Lung microvascular endothelial cell (primary cell): ENCODE measurements around the gene FSTL1. TPM values are rescaled to one million over a fixed set of nuclear protein-coding genes. Genes with fewer than 3 reads are reported as not detected.
A peak's percentile ranks its signal among the peaks of the same experiment; 100 is the strongest.
"Not testable (repeated sequence)": the region's sequence is repeated elsewhere in the genome, so short reads cannot be mapped to it uniquely, and the experiment has no call there.

ENCODE experiments used
- DNase-seq, 2 donors: peaks; one replicate each; pipeline versions ENCODE4 v3.0.0 to v3.0.0-alpha.2; 2010; ENCODE audit warnings: low read depth in 2 of 2
- total RNA-seq: library from RNA; depleted of rRNA; stranded (reverse); fragments of >200 nt; gene quantifications from 2 replicates; pipeline ENCODE4 v1.2.1, GENCODE V29; 2014

FSTL1 gene
- total RNA-seq, 1 donor from 2014 or later = 38.3 TPM

DNA sequence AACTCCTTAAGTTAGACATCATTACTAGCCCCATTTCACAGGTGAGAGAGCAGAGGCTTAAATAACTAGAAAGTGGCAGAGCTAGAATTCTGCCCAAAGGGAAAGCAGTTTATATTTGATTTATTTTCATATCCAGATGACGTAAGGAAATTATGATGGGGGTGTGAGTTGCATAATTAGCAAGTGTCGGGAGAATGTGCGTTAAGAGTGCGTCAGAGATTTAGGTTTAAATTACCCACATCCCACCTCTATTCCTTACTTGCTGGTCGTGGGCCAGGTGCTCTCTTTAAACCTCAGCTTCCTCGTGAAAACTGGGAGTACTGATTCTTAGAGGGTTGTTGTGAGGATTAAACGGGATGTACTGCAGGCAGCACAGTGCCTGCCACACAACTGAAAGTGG lies 32.3 kb downstream of the FSTL1 start:
- no peak for DNase-seq

DNA sequence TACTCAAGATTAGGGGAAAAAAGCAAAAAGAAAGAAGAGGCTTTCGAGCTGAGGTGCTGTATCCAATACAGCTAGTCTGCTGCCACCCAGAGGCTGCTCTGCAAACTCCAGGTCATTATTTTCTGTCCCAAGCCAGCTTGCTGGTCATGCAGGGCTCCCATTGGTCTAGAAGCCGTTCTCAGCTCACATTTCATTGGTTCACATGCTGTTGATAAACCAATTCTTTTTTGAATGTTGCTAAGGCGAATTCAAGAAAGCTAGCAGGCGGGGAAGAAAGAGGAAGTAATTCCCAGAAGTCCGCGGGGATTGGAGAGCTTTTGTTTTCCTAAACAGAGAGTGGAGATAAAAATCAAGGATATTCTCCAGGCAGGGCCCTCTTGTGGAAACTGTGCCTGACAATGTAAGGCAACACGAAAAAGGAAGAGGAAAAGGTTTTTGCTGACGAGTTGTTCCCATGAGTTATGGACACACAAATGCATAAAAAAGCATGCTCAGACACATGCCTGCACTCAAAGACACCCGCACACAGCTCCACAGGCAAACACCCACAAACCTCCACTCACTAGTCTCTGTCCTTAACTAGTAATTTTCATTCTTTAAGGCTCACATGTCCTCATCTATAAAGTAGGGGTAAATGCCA lies 33.4 kb downstream of the FSTL1 start:
- peak; percentile 96 to 98 for DNase-seq

DNA sequence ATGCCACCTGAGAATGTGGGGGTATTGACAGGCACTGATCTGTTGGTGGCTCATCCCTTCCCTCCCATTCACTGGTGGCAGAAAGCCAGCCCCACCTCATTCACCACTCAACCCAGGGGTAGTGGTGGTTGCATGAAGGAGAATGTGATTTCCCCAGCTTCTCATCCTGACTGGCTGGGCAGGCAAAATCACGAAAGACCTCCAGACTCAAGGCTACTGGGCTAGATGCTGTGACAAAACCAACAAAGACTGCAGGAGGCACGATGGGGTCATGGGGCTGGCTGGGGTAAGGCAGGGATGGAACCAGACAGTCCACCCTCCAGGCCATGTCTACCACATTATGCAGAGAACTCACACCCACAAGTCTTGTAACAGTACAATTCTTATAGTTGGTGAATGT lies 33.9 kb downstream of the FSTL1 start:
- peak in 1 of 2 donors; percentile 13 for DNase-seq

DNA sequence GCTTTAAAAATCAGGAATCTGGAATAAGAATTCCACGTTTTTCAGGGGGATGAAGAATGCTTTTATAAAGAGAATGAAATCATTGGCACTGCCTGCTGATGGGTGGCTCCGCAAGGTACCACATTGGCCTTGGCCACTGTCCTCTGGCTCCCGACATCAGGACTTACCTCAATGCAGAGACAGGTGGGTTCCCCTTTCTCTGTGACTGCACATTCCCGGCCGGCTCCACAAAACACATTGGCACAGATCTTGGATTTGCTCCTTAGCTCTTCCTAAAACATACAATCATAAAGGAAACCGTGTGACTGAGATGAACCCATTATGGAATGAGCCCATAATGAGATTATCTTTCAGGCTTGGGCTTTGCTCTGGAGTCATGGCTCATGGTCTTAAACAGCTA lies 35.0 kb downstream of the FSTL1 start:
- DNase-seq = no peak

DNA sequence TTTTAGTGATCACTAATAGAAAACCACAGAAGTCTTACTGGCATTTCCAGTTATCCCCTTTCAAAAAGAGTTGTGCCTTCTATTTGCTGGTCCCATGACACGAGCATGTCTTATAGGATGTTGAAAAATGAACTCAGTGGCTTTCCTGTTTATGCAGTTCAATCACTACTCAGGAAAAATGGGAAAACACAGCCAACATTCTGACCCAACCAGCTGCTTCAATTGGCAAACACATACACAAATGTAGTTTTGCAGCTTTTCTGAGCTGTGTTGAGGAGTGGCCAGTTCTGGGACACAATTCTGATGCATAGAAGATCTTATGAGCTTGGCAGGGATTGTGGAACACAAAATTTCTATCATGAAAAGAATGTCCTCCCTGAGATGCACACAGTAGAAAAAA lies 40.3 kb downstream of the FSTL1 start:
- peak; percentile 67 to 70 for DNase-seq

DNA sequence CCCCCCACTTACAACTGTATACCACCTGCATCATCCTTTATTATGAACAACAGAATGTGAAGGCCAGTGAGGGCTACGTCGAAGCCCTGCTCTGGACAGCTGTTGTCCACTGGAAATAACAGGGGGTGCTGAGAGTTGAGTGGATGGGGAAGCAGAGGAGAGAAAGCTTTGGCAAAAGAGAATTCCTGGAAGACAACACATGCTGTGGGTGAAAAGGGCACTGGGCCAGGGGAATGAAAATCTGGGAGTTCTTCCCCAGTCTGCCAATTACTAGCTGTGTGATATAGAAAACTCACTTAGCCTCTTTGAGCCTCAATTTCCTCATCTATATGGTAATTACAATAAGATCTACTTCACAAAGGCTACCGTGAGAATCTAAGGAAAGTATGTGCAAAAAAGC lies 40.7 kb downstream of the FSTL1 start:
- DNase-seq = peak in 1 of 2 donors; percentile 17

DNA sequence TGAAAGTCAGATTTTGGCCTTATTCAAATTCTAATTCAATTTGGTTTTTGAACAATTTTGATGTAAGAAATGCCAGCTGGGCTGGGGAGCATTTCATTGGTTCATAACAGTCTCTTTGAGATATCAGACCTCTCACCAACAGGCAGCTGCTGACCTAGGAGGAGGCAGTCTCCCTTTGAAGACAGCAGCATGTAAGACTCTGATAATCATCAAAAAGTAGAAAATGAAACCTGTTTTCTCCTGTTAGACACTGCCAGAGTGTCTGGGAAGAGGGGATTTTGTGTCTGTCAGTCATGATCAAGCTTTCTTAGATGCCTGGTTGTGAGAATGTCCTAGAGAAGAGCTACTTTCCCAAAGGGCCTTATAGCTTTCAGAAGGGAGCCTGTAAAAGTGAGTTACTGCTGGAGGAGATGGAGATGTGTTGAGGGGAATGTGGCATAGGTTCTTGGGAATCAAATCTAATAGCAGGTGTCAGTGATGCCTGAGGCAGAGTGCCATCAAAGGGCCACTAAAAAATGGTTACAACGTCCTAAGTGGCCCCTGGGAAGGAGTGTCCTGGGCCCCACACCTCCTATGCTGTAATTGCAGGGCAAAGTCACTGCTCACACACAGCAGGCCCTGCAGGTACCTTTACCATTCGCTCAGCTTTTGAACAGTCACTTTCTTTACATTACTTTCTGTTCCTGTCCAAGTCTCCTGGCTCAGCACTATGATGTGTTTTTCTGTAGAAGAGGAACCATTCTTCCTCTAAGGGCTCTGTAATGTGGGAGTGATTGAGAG lies 43.1 kb downstream of the FSTL1 start:
- DNase-seq = no peak

DNA sequence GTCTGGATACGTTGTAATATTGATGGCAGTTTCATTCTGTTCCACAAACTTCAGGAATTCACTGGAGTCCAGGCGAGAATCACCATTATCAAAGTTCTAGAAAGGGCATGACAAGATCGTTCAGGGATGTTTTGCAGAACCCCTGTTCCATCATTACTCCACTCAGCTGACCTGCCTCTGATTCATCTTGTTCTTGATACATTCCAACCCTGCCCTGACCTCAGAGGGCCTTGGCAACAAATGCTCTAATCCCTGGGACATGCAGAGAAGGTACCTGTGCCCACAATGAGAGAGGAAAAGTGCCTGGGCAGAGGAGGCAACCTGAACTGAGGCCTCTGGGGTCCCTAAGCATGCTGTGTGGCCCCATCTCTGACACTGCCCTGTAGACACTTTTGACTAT lies 45.9 kb downstream of the FSTL1 start:
- no peak for DNase-seq

DNA sequence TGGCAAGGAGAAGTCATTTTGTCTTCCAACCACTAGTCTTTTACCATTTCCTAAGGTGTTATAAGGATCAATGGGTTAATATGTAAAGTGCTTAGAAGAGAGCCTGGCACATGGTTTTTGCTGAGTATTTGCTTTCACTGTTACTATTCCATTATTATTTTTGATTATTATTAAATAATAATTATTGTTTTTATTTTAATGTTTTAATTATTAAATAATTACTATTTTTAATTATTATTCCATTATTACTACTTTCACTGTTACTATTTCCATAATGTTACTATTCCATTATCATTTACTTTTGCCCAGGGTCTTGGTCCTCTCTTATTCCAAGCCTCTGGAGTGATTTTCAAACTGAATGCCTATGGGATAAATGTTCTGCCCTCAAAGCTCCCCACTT lies 48.5 kb downstream of the FSTL1 start:
- DNase-seq = no peak

DNA sequence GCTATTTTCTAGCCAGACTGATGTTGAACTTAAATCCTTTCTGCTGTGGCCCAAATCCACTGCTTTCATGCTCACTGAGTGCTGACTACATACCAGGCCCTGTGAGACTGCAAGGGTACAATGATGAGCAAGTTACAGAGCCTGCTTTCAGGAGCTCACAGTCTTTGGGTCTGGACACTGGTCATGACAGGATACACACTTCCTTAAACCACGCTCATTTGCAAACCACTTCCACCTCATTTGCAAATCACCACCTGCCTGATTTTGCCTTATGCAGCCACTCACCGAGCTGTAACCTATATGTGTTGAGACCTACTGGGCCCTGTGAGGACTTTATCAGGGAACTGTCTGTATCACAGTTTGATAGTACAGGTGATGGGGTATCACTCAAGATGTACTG lies 51.4 kb downstream of the FSTL1 start:
- DNase-seq = no peak

DNA sequence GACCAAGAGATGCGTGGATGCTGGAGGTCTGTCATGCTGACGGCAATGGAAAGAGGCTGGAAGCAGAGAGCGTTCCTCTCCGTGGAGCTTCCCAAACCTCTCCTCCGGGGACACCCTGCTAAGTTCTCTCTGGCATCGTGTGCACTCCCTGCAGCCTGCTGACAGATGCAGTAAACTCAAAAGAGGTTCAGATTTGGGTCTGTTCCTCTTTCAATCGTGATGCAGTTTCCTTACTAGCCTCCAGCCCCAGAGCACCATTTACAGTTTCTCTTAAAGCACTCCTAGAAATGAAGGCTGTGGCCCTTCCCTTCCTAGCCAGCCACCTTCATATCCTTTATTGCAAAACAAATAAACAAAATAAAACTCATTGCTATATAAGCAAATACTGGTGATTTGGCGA lies 54.3 kb downstream of the FSTL1 start:
- no peak for DNase-seq

DNA sequence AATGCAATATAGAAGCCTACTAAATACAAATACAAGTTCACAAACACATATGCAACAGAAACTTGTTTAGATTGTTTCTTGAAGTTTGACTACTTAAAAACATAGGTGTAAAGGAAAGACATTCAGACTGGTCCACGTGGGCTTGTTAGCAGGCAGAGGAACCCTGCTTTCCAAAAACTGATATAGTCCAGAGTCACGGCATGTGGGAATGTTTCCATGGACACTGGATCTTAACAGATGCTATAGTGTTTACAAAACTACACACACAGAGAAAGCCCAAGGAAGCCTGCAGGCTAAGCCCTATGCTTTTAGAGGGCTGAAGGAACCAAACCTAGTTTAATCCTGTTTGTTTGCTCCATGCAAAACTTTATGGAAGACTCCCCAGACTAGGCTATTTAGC lies 56.4 kb downstream of the FSTL1 start:
- DNase-seq = no peak

DNA sequence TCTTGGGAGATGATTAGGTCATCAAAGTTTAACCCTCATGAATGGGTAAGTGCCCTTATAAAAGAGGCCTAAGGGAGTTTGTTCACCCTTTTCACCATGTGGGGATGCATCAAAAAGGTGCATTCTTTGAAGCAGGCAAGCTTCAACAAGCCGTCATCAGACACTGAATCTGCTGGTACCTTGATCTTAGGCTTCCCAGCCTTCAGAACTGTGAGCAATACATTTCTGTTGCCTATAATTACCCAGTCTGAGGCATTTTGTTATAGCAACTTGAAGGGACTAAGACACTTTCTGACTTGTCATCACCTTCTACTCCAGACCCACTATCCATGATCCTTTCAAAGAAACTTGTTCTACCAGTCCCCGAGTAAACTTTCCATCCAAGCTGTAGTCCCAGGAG lies 57.0 kb downstream of the FSTL1 start:
- DNase-seq = no peak

DNA sequence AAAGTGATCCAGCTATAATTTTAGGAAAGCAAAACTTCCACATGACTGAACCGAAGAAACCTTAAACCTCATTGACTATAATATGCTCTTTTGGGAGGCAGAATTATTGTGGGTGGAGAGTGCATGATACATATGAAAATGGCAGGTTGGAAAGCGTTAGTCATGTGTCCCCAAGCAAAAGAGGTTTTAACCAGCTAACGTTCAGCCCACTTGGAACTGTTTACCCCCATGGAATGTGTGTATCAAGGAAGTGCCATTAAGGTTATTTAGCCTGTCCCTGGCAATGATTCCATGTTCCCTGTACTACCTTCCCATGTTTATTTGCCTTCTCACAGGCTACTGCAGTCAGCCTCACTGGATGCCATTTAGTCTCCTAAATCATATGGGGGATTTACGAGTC lies 57.5 kb downstream of the FSTL1 start:
- peak in 1 of 2 donors; percentile 27 for DNase-seq

DNA sequence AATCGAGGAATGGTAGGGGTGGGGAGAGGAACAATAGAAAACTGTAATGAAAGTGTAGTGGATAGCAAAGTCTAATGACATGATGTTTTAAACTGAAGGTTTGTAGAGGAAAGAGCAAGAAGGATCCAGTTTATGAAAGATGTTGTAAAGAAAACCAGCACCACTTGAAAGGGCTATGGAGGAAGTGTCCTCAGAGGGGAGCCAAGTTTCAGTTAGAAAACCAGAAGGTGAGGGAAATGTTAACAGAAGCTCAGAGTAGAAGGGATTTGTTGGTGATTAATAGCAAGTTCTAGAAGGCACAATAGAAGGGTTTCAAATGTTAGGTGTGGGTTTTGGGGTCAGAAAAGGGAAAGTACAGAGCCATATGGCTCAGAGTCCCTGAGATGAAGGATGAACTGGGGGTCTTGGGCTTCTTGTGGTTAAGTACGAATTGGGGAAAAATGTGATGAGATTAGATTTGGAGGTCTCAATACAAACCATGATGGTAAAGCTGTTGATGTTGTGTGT lies 67.8 kb downstream of the FSTL1 start:
- no peak for DNase-seq

DNA sequence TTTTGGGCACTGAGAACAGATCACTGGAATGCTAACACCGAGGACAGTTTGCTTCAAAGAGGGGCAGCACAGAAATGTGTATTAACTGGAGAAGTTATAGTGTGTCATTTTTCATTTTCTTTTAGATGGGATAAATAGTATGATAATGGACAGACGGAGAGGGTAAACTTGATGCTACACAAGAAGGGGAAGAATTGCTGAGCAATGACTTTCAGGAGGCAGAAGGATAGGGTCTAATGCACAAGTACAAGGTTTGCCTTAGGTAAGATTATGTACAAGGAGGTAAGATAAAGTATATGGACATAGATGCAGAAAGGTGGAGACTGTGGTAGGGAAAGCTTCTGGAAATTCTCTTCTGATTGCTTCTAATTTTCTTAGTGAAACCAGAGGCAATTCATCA lies 69.3 kb downstream of the FSTL1 start:
- DNase-seq = no peak

DNA sequence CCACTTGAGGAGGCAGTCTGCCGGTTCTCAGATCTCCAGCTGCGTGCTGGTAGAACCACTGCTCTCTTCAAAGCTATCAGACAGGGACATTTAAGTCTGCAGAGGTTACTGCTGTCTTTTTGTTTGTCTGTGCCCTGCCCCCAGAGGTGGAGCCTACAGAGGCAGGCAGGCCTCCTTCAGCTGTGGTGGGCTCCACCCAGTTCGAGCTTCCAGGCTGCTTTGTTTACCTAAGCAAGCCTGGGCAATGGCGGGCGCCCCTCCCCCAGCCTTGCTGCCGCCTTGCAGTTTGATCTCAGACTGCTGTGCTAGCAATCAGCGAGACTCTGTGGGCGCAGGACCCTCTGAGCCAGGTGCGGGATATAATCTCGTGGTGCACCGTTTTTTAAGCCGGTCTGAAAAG lies 72.8 kb downstream of the FSTL1 start:
- not testable (repeated sequence) for DNase-seq

DNA sequence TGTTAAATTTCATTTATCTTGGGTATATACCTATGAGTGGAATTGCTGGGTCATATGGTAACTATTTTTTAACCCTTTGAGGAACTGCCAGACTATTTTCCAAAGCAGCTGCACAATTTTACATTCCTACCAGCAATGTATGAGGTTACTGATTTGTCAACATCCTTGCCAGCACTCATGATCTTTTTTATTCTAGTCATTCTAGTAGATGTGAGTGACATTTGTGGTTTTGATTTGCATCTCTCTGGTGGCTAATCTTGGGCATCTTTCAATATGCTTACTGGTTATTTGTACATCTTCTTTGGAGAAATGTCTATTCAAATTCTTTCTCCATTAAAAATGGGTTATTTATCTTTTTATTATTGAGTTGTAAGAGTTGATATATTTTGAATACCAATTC lies 80.3 kb downstream of the FSTL1 start:
- no peak for DNase-seq

DNA sequence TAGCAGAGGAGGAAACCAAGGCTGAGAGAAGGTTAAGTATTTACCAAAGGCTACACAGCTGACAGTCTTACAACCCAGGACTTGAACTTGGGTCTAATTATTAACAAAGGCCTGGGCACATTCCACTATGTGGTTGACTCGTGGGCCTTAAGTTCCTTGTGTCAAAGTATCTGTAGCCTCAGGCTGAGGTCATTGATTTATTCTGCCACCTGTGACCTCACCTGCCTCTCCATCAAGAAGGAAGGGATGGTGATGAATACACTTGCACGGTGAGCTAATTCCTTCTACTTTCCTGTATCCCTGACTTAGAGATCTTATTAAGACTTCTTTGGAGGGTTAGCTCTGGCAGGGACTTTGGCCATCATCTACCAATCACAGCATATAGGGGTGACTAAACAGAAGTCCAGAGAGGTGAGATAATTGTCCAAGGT lies 81.7 kb downstream of the FSTL1 start:
- DNase-seq = no peak

DNA sequence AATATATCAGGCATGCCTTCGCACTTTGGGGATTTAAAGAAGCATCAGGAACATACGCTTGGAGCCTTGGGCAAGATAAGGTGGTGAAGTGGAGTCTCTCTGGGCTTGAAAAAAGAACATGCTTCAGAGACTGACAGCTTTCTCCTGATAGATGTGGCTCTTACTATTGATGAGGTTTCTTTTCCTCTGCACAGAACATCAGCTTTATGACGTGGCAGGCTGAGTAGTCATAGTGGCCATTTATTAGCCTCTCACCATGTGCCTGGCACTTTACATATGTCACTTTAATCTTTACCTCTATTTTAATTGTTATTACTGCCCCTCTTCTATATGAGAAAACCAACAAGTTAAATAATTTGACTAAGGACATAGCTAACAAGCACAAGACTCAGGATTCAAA lies 82.6 kb downstream of the FSTL1 start:
- no peak for DNase-seq

DNA sequence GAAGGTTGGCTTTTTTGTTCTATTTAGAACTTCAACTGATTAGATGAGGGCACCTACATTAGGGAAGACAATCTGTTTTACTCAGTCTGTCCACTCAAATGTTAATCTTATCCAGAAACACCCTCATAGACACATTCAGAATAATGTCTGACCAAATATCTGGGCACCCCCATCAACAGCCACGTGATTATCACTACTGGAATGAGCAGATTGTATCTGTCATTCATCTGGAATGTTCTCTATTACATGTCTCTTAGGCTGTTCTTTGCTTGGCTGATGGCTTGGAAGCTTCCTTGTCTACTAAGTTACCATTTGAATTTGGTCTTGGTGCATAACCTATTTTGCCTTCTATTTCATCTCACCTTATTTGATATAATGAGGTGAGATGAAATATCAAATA lies 86.0 kb downstream of the FSTL1 start:
- no peak for DNase-seq

DNA sequence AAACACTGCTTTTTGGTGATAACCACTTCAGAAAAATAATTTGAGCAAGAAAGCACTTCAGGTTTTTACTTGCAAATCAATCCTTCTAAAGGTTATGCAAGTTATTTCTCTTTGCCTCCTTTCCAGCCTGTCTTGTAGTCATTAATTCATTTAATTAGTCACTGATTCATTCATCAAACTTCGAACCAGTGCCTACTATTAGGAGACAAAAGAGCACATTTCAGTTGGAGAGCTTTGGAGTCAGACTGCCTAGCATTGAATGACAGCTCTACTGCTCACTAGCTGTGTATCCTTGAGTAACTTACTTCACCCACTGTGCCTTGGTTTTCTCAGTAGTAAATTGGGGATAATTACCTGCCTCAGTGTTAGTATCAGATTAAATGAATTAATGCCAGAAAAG lies 86.7 kb downstream of the FSTL1 start:
- no peak for DNase-seq

DNA sequence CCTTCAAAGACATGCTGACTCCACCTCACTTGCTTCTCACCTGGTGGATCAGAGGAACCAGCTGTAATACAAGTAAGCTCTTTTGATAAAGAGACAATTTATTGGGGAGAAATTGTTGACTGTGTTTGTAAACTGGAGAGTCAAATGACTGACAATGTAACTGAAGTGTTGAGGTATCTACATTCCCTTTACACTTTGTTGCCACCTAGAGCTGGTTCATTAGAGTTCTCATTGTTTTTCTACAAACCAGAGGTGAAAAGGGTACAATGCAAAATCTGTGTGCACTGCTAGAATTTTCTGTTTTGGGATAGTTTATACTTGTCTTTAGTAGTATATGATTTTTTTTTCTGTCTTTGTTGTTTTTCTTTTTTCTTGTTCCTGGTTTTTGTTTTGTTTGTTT lies 93.0 kb downstream of the FSTL1 start:
- peak in 1 of 2 donors; percentile 3 for DNase-seq
